Measurements from ENCODE around the gene PDE4D.
A peak's percentile ranks its signal among the peaks of the same experiment; 100 is the strongest.

PDE4D gene

GRCh38 chr5:59823420-59823819 lies 70.1 kb downstream of the PDE4D start:
- no peaks in the 10 kb centered on the region for H3K9me3 ChIP-seq (replicated peaks; ENCODE audit: low read length)
- H3K36me3 ChIP-seq (ENCODE audit: insufficient read depth, low read length), result no peaks in the 10 kb centered on the region
- H3K4me2 ChIP-seq (ENCODE audit: low read length), result no peak overlapping the region
- no peaks in the 10 kb centered on the region for H3K27me3 ChIP-seq (ENCODE audit: control insufficient read depth, insufficient read depth, low read length)
- H3K4me1 ChIP-seq (ENCODE audit: control insufficient read depth, insufficient read depth, low read length), result peaks cover 18% of the 10 kb centered on the region
- no peak overlapping the region for H3K9ac ChIP-seq (ENCODE audit: low read depth, low read length)
- no peak overlapping the region for H3K4me3 ChIP-seq (ENCODE audit: low read length)

- Histone ChIP-seq H3K9me3 (replicated peaks; ENCODE audit: low read length) (no peaks in the 10 kb centered on the region), H3K36me3 (ENCODE audit: insufficient read depth, low read length) (no peaks in the 10 kb centered on the region), H3K4me2 (ENCODE audit: low read length) (peak overlapping the region; percentile 34), H3K4me1 (ENCODE audit: control insufficient read depth, insufficient read depth, low read length) (peaks cover 16% of the 10 kb centered on the region), H3K9ac (ENCODE audit: low read depth, low read length) (no peak overlapping the region), H3K4me3 (ENCODE audit: low read length) (no peak overlapping the region), H3K27me3 (ENCODE audit: control insufficient read depth, insufficient read depth, low read length) (no peaks in the 10 kb centered on the region)
These were observed 73.7 kb downstream of the PDE4D start for GRCh38 chr5:59819806-59820205.

- H3K9me3 ChIP-seq (replicated peaks; ENCODE audit: low read length), result no peaks in the 10 kb centered on the region
- H3K4me3 ChIP-seq (ENCODE audit: low read length), result no peak overlapping the region
- no peak overlapping the region for H3K4me2 ChIP-seq (ENCODE audit: low read length)
- H3K4me1 ChIP-seq (ENCODE audit: control insufficient read depth, insufficient read depth, low read length), result peaks cover 23% of the 10 kb centered on the region
- H3K36me3 ChIP-seq (ENCODE audit: insufficient read depth, low read length), result no peaks in the 10 kb centered on the region
- H3K27me3 ChIP-seq (ENCODE audit: control insufficient read depth, insufficient read depth, low read length), result no peaks in the 10 kb centered on the region
- no peak overlapping the region for H3K9ac ChIP-seq (ENCODE audit: low read depth, low read length)
These were observed 76.0 kb downstream of the PDE4D start for GRCh38 chr5:59817536-59817935.

DNA sequence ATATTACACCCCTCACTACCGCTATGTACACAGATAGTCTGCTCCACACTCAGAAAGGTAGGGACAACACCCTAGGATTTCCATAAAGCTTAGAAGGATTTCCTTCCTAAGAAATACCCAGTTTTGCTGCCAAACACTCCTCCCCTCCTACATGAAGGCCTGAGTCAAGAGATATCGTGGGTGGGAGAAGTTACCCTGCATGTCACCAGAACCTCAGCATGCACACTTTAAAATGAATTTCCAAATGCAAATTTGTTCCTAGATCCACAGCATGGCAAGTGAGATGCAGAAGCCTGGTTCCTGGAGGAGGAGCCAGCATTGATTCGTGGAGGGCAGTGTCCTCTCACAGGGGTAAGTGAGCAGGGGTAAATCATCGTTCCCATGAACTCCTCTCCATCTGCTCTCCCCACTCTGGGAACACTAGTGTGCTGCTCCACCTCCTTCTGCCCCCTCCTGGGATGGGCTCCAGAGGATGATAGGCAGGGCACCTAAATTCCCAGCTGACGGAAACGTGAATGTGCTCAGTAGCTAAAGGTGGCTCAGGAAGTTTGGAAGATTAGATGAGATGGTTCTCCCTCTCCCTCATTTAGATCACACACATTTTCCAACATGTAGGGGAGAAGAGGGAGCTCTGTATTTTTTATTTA lies 76.7 kb downstream of the PDE4D start:
- Histone ChIP-seq H3K27me3 (ENCODE audit: control insufficient read depth, insufficient read depth, low read length) (no peaks in the 10 kb centered on the region), H3K9ac (ENCODE audit: low read depth, low read length) (no peak overlapping the region), H3K4me3 (ENCODE audit: low read length) (no peak overlapping the region), H3K36me3 (ENCODE audit: insufficient read depth, low read length) (no peaks in the 10 kb centered on the region), H3K9me3 (replicated peaks; ENCODE audit: low read length) (no peaks in the 10 kb centered on the region), H3K4me2 (ENCODE audit: low read length) (no peak overlapping the region), H3K4me1 (ENCODE audit: control insufficient read depth, insufficient read depth, low read length) (peaks cover 23% of the 10 kb centered on the region)

GRCh38 chr5:59814537-59814872 lies 79.0 kb downstream of the PDE4D start:
- no peaks in the 10 kb centered on the region for H3K9me3 ChIP-seq (replicated peaks; ENCODE audit: low read length)
- H3K4me3 ChIP-seq (ENCODE audit: low read length), result no peak overlapping the region
- H3K27me3 ChIP-seq (ENCODE audit: control insufficient read depth, insufficient read depth, low read length), result peaks cover 4% of the 10 kb centered on the region
- H3K36me3 ChIP-seq (ENCODE audit: insufficient read depth, low read length), result no peaks in the 10 kb centered on the region
- H3K4me1 ChIP-seq (ENCODE audit: control insufficient read depth, insufficient read depth, low read length), result peaks cover 14% of the 10 kb centered on the region
- no peak overlapping the region for H3K9ac ChIP-seq (ENCODE audit: low read depth, low read length)
- H3K4me2 ChIP-seq (ENCODE audit: low read length), result no peak overlapping the region

DNA sequence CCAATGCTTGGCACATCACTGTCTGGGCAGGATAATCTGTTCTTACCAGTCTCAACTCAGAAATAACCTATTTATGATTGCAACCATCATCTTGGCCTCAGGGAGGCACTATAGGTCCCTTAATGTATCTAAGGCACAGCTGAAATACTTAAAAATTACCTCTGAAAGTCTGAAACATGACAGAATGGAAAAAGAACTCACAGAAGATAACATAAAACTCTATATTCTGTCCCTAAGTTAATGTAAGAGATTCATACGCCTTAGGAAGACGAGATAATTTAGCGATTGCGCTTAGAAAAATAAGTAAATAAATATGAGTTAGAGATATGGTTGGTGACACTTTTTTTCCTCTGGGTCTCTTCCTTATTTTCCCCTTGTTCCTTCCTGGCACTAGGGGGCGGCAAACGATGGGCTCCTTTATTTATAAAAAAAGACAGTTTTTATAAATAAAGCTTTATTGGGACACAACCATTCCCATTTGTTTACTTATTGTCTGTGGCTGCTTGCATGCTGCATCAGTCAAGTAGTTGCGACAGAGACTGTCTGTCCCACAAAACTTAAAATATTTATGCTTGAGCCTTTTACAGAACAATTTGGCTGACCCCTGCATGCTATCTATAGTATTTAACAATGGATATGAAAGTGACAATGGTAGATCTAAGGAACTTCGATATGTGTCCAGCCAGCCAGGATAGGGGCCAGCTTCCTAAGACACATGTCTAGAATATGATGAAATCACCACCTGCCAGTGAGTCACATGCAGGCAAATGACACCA lies 79.6 kb downstream of the PDE4D start:
- H3K4me1 ChIP-seq (ENCODE audit: control insufficient read depth, insufficient read depth, low read length), result peaks cover 8% of the 10 kb centered on the region
- no peaks in the 10 kb centered on the region for H3K9me3 ChIP-seq (replicated peaks; ENCODE audit: low read length)
- no peak overlapping the region for H3K4me3 ChIP-seq (ENCODE audit: low read length)
- H3K27me3 ChIP-seq (ENCODE audit: control insufficient read depth, insufficient read depth, low read length), result peaks cover 4% of the 10 kb centered on the region
- no peak overlapping the region for H3K9ac ChIP-seq (ENCODE audit: low read depth, low read length)
- peak overlapping the region; percentile 45 for H3K4me2 ChIP-seq (ENCODE audit: low read length)
- no peaks in the 10 kb centered on the region for H3K36me3 ChIP-seq (ENCODE audit: insufficient read depth, low read length)

GRCh38 chr5:59810041-59810440 lies 83.5 kb downstream of the PDE4D start:
- H3K9me3 ChIP-seq (replicated peaks; ENCODE audit: low read length), result no peaks in the 10 kb centered on the region
- H3K27me3 ChIP-seq (ENCODE audit: control insufficient read depth, insufficient read depth, low read length), result peaks cover 4% of the 10 kb centered on the region
- peaks cover 7% of the 10 kb centered on the region for H3K4me1 ChIP-seq (ENCODE audit: control insufficient read depth, insufficient read depth, low read length)
- H3K4me3 ChIP-seq (ENCODE audit: low read length), result peak overlapping the region; percentile 58
- H3K4me2 ChIP-seq (ENCODE audit: low read length), result peak overlapping the region; percentile 82
- H3K36me3 ChIP-seq (ENCODE audit: insufficient read depth, low read length), result no peaks in the 10 kb centered on the region
- peak overlapping the region; percentile 30 for H3K9ac ChIP-seq (ENCODE audit: low read depth, low read length)

DNA sequence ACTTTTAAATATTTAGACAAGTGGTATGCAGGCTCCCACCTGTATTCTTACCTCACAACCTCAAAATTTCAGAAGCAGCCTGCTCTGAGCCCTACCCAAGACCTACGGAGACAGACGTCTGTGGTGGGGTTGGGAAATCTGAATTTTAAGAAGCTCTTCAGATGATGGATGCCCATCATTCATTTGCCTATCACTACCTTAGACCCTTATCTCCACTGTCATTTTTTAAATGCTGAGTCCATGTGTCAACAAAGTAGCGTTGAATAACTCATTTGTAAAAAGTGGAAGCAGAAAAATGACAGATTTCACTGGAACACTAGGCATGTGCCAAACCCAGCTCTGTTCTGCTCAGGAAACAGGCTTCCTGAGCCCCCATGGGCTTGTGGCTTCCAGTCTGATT lies 85.7 kb downstream of the PDE4D start:
- H3K4me1 ChIP-seq (ENCODE audit: control insufficient read depth, insufficient read depth, low read length), result no peaks in the 10 kb centered on the region
- no peaks in the 10 kb centered on the region for H3K36me3 ChIP-seq (ENCODE audit: insufficient read depth, low read length)

GRCh38 chr5:59800347-59800893 lies 93.1 kb downstream of the PDE4D start:
- no peak overlapping the region for H3K4me3 ChIP-seq (ENCODE audit: low read length)
- H3K36me3 ChIP-seq (ENCODE audit: insufficient read depth, low read length), result no peaks in the 10 kb centered on the region
- H3K4me1 ChIP-seq (ENCODE audit: control insufficient read depth, insufficient read depth, low read length), result peaks cover 16% of the 10 kb centered on the region
- H3K9ac ChIP-seq (ENCODE audit: low read depth, low read length), result no peak overlapping the region
- no peaks in the 10 kb centered on the region for H3K9me3 ChIP-seq (replicated peaks; ENCODE audit: low read length)
- no peak overlapping the region for H3K4me2 ChIP-seq (ENCODE audit: low read length)
- H3K27me3 ChIP-seq (ENCODE audit: control insufficient read depth, insufficient read depth, low read length), result no peaks in the 10 kb centered on the region

More for the DNA sequence above, 85.7 kb downstream of the PDE4D start:
- no peak overlapping the region for H3K4me3 ChIP-seq (ENCODE audit: low read length)
- H3K9ac ChIP-seq (ENCODE audit: low read depth, low read length), result no peak overlapping the region
- peaks cover 4% of the 10 kb centered on the region for H3K27me3 ChIP-seq (ENCODE audit: control insufficient read depth, insufficient read depth, low read length)
- H3K9me3 ChIP-seq (replicated peaks; ENCODE audit: low read length), result no peaks in the 10 kb centered on the region
- no peak overlapping the region for H3K4me2 ChIP-seq (ENCODE audit: low read length)

- H3K4me3 ChIP-seq (ENCODE audit: low read length), result peak overlapping the region; percentile 20
- peak overlapping the region; percentile 76 for H3K9ac ChIP-seq (ENCODE audit: low read depth, low read length)
These were observed 93.7 kb downstream of the PDE4D start for GRCh38 chr5:59799668-59800346.

DNA sequence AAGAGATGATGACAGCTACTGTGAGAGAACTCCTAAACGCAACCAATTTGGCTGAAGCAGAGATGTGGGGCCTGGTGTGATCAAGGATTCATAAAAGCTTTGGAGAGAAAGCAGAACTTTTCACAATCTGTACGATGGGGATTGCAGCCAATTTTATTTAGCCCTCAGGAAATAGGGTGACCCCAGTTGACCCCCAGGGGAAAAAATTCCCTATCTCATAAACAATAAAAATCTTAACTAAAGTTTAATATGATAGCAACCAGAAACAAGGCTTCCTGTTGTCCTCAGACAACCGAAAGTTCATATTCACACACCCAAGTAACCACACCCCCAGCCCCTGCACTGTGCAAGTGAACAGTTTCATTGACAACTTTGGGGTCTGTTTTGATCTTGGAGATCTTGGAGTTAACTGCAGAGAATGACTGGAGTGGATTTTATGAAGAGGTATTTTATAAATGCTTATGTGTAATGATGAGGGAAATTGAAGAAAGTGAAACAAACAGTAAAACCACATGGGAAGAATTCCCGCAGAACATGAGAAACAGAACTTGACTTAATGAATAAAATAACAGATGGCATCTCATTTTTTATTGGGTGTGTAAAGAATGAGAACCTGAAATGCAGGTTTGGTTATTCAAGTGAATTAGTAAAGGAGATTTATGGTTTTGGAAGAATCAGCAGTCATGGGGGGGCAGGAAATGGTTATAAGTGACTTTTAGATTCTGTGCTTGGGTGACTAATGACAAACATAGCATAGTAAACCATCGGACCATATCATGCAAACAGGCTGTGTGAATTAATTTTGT lies 94.5 kb downstream of the PDE4D start:
- peaks cover 19% of the 10 kb centered on the region for H3K4me1 ChIP-seq (ENCODE audit: control insufficient read depth, insufficient read depth, low read length)
- peak overlapping the region; percentile 76 for H3K9ac ChIP-seq (ENCODE audit: low read depth, low read length)
- H3K9me3 ChIP-seq (replicated peaks; ENCODE audit: low read length), result no peaks in the 10 kb centered on the region
- no peaks in the 10 kb centered on the region for H3K36me3 ChIP-seq (ENCODE audit: insufficient read depth, low read length)
- peak overlapping the region; percentile 20 for H3K4me3 ChIP-seq (ENCODE audit: low read length)
- H3K27me3 ChIP-seq (ENCODE audit: control insufficient read depth, insufficient read depth, low read length), result no peaks in the 10 kb centered on the region
- H3K4me2 ChIP-seq (ENCODE audit: low read length), result peak overlapping the region; percentile 67

More at GRCh38 chr5:59799668-59800346, 93.7 kb downstream of the PDE4D start:
- Histone ChIP-seq H3K4me2 (ENCODE audit: low read length) (peak overlapping the region; percentile 67), H3K9me3 (replicated peaks; ENCODE audit: low read length) (no peaks in the 10 kb centered on the region), H3K4me1 (ENCODE audit: control insufficient read depth, insufficient read depth, low read length) (peaks cover 16% of the 10 kb centered on the region), H3K36me3 (ENCODE audit: insufficient read depth, low read length) (no peaks in the 10 kb centered on the region), H3K27me3 (ENCODE audit: control insufficient read depth, insufficient read depth, low read length) (no peaks in the 10 kb centered on the region)

Measured in skeletal muscle satellite cell (primary cell).